MM.1S (cell line): ENCODE data around the gene DARS1.

Experiments used
- DNase-seq: peaks from one replicate; pipeline ENCODE4 v3.0.0-alpha.2; 2015
- H2AFZ ChIP-seq: fragments of 300-600 bp; sonication (generic); 2 replicates; pipeline ENCODE4 v1.6.0; 2016; ENCODE audit warnings: antibody characterized with exemption, low read length
- H3F3A ChIP-seq: fragments of 300-600 bp; sonication (generic); 2 replicates; pipeline ENCODE4 v1.6.1; 2016; ENCODE audit warnings: mild to moderate bottlenecking, antibody characterized with exemption, low read length, moderate library complexity, mixed read lengths; ENCODE audit not compliant: insufficient read depth
- H3K27ac ChIP-seq: fragments of 300-600 bp; sonication (generic); 2 replicates; pipeline ENCODE4 v1.5.1; 2016; ENCODE audit warnings: mild to moderate bottlenecking, low read length
- H3K27me3 ChIP-seq: fragments of 300-600 bp; sonication (generic); replicated peaks from 2 replicates; pipeline ENCODE4 v1.6.0; 2016; ENCODE audit warnings: low read length; ENCODE audit not compliant: insufficient read depth
- H3K36me3 ChIP-seq: fragments of 300-600 bp; sonication (generic); replicated peaks from 2 replicates; pipeline ENCODE4 v1.6.1; 2016; ENCODE audit warnings: mild to moderate bottlenecking, low read length, mixed read lengths; ENCODE audit not compliant: insufficient read depth
- H3K4me1 ChIP-seq: fragments of 300-600 bp; sonication (generic); 2 replicates; pipeline ENCODE4 v1.6.1; 2016; ENCODE audit warnings: low read length, mixed read lengths
- H3K4me2 ChIP-seq: fragments of 300-600 bp; sonication (generic); 2 replicates; pipeline ENCODE4 v1.6.0; 2016; ENCODE audit warnings: low read depth, low read length
- H3K4me3 ChIP-seq: fragments of 300-600 bp; sonication (generic); 2 replicates; pipeline ENCODE4 v1.5.1; 2016; ENCODE audit warnings: low read length, mixed read lengths
- H3K79me2 ChIP-seq: fragments of 300-600 bp; sonication (generic); 2 replicates; pipeline ENCODE4 v1.6.1; 2016; ENCODE audit warnings: mixed run types, low read length, mixed read lengths
- H3K9ac ChIP-seq: fragments of 300-600 bp; sonication (generic); 2 replicates; pipeline ENCODE4 v1.6.1; 2016; ENCODE audit warnings: low read length, mixed read lengths
- H3K9me2 ChIP-seq: fragments of 300-600 bp; sonication (generic); replicated peaks from 2 replicates; pipeline ENCODE4 v1.6.1; 2016; ENCODE audit warnings: mild to moderate bottlenecking, low read length, mixed read lengths; ENCODE audit not compliant: insufficient read depth
- H3K9me3 ChIP-seq: fragments of 300-600 bp; sonication (generic); replicated peaks from 2 replicates; pipeline ENCODE4 v1.6.1; 2016; ENCODE audit warnings: mild to moderate bottlenecking, low read length, mixed read lengths; ENCODE audit not compliant: insufficient read depth
- H4K20me1 ChIP-seq: fragments of 300-600 bp; sonication (generic); 2 replicates; pipeline ENCODE4 v1.6.1; 2016; ENCODE audit warnings: mild to moderate bottlenecking, low read length, moderate library complexity, mixed read lengths; ENCODE audit not compliant: insufficient read depth
- CTCF ChIP-seq: fragments of 300-600 bp; sonication (generic); IDR thresholded peaks from 2 replicates; pipeline ENCODE4 v1.5.1; 2016; ENCODE audit warnings: antibody characterized with exemption, low read length, mixed read lengths
- EZH2 ChIP-seq: fragments of 300-600 bp; sonication (generic); optimal IDR thresholded peaks from 2 replicates; pipeline ENCODE3; 2017; ENCODE audit warnings: low read depth, mild to moderate bottlenecking, antibody characterized with exemption, low read length, mixed read lengths
- EZH2phosphoT487 ChIP-seq: fragments of 300-600 bp; sonication (generic); IDR thresholded peaks from 2 replicates; pipeline ENCODE4 v1.6.1; 2018; ENCODE audit warnings: antibody characterized with exemption, low read length

The DARS1 gene

GRCh38 chr2:135926605-135927004, 58.8 kb downstream of the DARS1 start:
- no peak for DNase-seq
- no peaks in the 10 kb centered on the region; the same call in 1 of the 2 replicates for H3K36me3 ChIP-seq
- H3K9ac ChIP-seq = no peak overlapping the region

GRCh38 chr2:135925571-135925970, 59.9 kb downstream of the DARS1 start:
- no peaks in the 10 kb centered on the region for H3K27me3 ChIP-seq
- no peak overlapping the region for H3K9ac ChIP-seq
- H3K9me3 ChIP-seq = no peaks in the 10 kb centered on the region
- no peak overlapping the region for H2AFZ ChIP-seq
- TF ChIP-seq CTCF = no peak
- no peak for TF ChIP-seq EZH2phosphoT487
- no peak for TF ChIP-seq EZH2
- no peak overlapping the region for H3K27ac ChIP-seq
- no peak for DNase-seq
- H3K9me2 ChIP-seq = no peaks in the 10 kb centered on the region
- no peak overlapping the region for H3K4me3 ChIP-seq
- no peaks in the 10 kb centered on the region; the same call in 1 of the 2 replicates for H3K36me3 ChIP-seq
- H4K20me1 ChIP-seq = no peaks in the 10 kb centered on the region
- no peaks in the 10 kb centered on the region for H3K4me1 ChIP-seq
- no peak overlapping the region for H3K4me2 ChIP-seq
- H3K79me2 ChIP-seq = no peaks in the 10 kb centered on the region
- H3F3A ChIP-seq = no peaks in the 10 kb centered on the region

More at GRCh38 chr2:135926605-135927004, 58.8 kb downstream of the DARS1 start:
- no peaks in the 10 kb centered on the region for H4K20me1 ChIP-seq
- no peak overlapping the region for H3K4me3 ChIP-seq
- no peaks in the 10 kb centered on the region for H3K27me3 ChIP-seq
- no peaks in the 10 kb centered on the region for H3K9me2 ChIP-seq
- peaks cover under 1% of the 10 kb centered on the region; the same call in 1 of the 2 replicates for H3F3A ChIP-seq
- H3K79me2 ChIP-seq = no peaks in the 10 kb centered on the region
- TF ChIP-seq CTCF (no peak), EZH2phosphoT487 (no peak), EZH2 (no peak)
- no peaks in the 10 kb centered on the region for H3K9me3 ChIP-seq
- no peak overlapping the region for H3K4me2 ChIP-seq
- no peak overlapping the region for H3K27ac ChIP-seq
- no peaks in the 10 kb centered on the region for H3K4me1 ChIP-seq
- H2AFZ ChIP-seq = no peak overlapping the region

GRCh38 chr2:135916207-135916606, 69.2 kb downstream of the DARS1 start:
- Histone ChIP-seq H3K4me1 (no peaks in the 10 kb centered on the region), H3K36me3 (no peaks in the 10 kb centered on the region; the same call in 1 of the 2 replicates), H3K4me2 (no peak overlapping the region), H3K9me2 (no peaks in the 10 kb centered on the region), H3K9ac (no peak overlapping the region), H3K27me3 (no peaks in the 10 kb centered on the region), H3K27ac (no peak overlapping the region), H3K79me2 (no peaks in the 10 kb centered on the region), H4K20me1 (no peaks in the 10 kb centered on the region), H2AFZ (no peak overlapping the region), H3F3A (no peaks in the 10 kb centered on the region), H3K9me3 (no peaks in the 10 kb centered on the region), H3K4me3 (no peak overlapping the region)
- TF ChIP-seq CTCF (peak; percentile 40), EZH2 (no peak)
- DNase-seq = peak; percentile 60
